Hindlimb muscle (tissue), 1 donor: ENCODE results near the gene AP2A2. TPM values are rescaled to one million over a fixed set of nuclear protein-coding genes. Genes with fewer than 3 reads are reported as not detected.

Source experiments
- DNase-seq: peaks from one replicate; pipeline ENCODE4 v3.0.0-alpha.2; 2013
- polyA plus RNA-seq: library from polyadenylated mRNA; unstranded; fragments of 120-200 nt; gene quantifications from one replicate; pipeline ENCODE4 v1.2.1, GENCODE V29; 2013; ENCODE audit not compliant: insufficient read length

Gene AP2A2
- polyA plus RNA-seq, 1 donor = 49.7 TPM

- DNase-seq = no peak
Measured at GRCh38 chr11:1031121-1031899, 105.6 kb downstream of the AP2A2 start.

- no peak for DNase-seq
Measured at GRCh38 chr11:1032310-1032891, 106.7 kb downstream of the AP2A2 start.

GRCh38 chr11:1033016-1033798 lies 107.5 kb downstream of the AP2A2 start:
- DNase-seq = no peak

GRCh38 chr11:1034001-1034400 lies 108.3 kb downstream of the AP2A2 start:
- DNase-seq = no peak

GRCh38 chr11:1034456-1035295 lies 109.0 kb downstream of the AP2A2 start:
- DNase-seq = no peak

- DNase-seq = no peak
Measured at GRCh38 chr11:1035577-1036283, 110.1 kb downstream of the AP2A2 start.

GRCh38 chr11:1036303-1036923 lies 110.7 kb downstream of the AP2A2 start, which contains the start of gene MUC6:
Gene MUC6, minus strand, starts transcription at chr11:1036718. Its CDS starts 63 bp downstream, at chr11:1036655.
- DNase-seq = no peak

GRCh38 chr11:1036931-1037330 lies 111.3 kb downstream of the AP2A2 start:
- no peak for DNase-seq

- DNase-seq = no peak
Measured at GRCh38 chr11:1037506-1038055, 111.9 kb downstream of the AP2A2 start.

GRCh38 chr11:1038361-1038760 lies 112.7 kb downstream of the AP2A2 start:
- no peak for DNase-seq

GRCh38 chr11:1038921-1039320 lies 113.3 kb downstream of the AP2A2 start:
- no peak for DNase-seq

- DNase-seq = no peak
Measured at GRCh38 chr11:1039481-1040427, 114.1 kb downstream of the AP2A2 start.

GRCh38 chr11:1040428-1041148 lies 114.9 kb downstream of the AP2A2 start:
- no peak for DNase-seq

- no peak for DNase-seq
Measured at GRCh38 chr11:1041149-1041467, 115.4 kb downstream of the AP2A2 start.

- DNase-seq = no peak
Measured at GRCh38 chr11:1041471-1041870, 115.8 kb downstream of the AP2A2 start.

- DNase-seq = no peak
Measured at GRCh38 chr11:1041936-1042608, 116.4 kb downstream of the AP2A2 start.

GRCh38 chr11:1042626-1043562 lies 117.2 kb downstream of the AP2A2 start:
- no peak for DNase-seq
